GM19438 (cell line): ENCODE data around the gene IL34.
"Not testable (repeated sequence)": the region's sequence is repeated elsewhere in the genome, so short reads cannot be mapped to it uniquely, and the experiment has no call there.

Source experiments
- ATAC-seq: cut with Tn5 transposase; IDR thresholded peaks from one replicate; pipeline ENCODE4 v1.9.1; 2021; ENCODE audit warnings: low read depth; ENCODE audit not compliant: unreplicated experiment

The IL34 gene

DNA sequence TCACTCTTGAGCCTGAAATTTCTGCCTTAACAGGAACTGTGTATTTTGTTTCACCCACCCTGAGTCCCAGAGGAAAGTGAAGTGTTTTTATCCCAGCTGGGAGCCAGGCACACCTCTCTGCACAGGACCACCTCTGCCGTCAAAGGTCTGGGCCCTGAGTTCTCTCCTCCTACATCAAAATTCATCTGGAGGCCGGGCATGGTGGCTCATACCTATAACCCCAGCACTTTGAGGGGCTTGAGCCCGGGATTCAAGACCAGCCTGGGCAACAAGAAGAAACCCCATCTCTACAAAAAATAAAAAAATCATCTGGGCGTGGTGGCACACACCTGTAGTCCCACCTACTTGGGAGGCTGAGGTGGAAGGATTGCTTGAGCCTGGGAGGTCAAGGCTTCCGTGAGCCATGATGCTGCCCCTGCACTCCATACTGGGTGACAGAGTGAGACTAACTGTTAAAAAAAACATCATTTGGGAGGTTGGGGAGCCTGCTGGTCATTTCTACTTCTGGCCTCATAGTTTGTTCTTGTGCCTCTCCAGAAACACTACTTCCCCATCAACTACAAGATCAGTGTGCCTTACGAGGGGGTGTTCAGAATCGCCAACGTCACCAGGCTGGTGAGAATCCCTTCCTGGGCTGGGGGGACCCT is 9.8 kb downstream of the IL34 start:
- no peak for ATAC-seq

DNA sequence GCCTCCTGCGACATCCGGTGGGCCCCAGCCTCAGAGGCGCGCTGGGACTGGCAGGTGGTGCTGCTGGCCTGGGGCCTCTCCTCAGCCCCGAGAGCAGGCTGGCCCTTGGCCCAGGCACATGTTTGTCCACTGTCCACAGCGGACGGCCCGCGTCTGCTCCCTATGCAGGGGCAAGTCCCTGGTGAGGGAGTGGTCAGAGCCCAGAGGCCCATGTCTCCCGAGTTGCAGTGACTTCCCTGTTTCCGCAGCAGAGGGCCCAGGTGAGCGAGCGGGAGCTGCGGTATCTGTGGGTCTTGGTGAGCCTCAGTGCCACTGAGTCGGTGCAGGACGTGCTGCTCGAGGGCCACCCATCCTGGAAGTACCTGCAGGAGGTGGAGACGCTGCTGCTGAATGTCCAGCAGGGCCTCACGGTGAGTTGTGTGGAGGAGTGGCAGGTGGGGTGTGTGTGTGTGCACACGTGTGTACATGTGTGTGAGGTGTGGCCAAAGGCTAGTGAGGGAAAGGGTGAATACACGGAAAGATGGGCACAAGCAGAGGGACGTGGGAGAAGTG is 10.4 kb downstream of the IL34 start:
- no peak for ATAC-seq

DNA sequence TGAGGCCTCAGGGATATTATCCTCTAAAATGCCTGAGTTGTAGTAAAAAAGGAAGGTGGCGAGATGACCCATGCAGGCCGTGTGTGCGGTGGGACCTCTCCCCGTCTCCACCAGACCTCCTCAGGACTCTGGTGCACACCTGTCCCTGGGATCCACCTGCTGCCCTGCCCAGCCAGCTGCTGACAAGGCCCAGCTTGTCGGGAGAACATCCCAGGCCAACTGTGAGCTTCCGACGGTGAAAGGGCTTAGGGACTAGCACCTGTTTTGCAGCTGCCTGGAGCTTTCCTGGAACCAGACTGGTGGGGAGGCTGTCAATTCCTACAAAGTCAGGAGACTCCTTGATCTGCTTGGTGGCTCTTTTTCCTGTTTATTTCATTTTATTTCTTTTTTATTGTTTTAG is 11.6 kb downstream of the IL34 start:
- no peak for ATAC-seq

DNA sequence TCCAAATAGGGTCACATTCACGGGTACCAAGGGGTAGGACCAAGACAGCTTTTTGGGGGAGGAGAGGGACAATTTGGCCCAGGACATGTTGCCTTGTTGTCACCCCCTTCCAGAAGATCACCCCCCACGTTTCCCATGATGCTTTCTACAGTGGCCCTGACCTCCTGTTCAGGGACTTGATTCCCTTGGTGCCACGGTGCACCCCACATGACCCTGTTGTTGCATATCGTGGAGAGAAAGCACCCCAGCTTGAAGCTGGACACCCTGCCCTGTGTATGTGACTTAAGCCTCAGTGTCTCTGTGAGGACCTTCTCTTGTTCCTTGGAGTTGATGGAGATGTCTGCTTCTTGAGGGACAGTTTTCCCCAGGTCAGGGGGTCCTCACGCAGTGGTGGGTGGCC is 12.6 kb downstream of the IL34 start:
- no peak for ATAC-seq

DNA sequence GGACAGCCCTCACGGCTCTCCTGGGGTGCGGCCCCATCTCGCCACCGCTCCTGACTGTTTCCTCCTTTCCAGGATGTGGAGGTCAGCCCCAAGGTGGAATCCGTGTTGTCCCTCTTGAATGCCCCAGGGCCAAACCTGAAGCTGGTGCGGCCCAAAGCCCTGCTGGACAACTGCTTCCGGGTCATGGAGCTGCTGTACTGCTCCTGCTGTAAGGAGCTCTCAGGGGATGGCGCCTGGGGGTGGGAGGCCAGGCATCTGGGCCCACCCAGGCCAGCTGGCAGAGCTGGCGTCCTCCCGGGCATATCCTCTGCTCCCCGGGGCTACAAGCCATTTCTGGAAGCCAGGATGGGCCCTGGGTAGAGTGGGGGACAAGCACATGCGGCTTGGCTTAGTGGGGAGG is 13.2 kb downstream of the IL34 start:
- ATAC-seq: no peak

DNA sequence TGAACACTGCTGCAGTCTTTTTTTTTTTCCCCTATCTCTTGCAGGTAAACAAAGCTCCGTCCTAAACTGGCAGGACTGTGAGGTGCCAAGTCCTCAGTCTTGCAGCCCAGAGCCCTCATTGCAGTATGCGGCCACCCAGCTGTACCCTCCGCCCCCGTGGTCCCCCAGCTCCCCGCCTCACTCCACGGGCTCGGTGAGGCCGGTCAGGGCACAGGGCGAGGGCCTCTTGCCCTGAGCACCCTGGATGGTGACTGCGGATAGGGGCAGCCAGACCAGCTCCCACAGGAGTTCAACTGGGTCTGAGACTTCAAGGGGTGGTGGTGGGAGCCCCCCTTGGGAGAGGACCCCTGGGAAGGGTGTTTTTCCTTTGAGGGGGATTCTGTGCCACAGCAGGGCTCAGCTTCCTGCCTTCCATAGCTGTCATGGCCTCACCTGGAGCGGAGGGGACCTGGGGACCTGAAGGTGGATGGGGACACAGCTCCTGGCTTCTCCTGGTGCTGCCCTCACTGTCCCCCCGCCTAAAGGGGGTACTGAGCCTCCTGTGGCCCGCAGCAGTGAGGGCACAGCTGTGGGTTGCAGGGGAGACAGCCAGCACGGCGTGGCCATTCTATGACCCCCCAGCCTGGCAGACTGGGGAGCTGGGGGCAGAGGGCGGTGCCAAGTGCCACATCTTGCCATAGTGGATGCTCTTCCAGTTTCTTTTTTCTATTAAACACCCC is 13.8 kb downstream of the IL34 start:
- no peak for ATAC-seq

DNA sequence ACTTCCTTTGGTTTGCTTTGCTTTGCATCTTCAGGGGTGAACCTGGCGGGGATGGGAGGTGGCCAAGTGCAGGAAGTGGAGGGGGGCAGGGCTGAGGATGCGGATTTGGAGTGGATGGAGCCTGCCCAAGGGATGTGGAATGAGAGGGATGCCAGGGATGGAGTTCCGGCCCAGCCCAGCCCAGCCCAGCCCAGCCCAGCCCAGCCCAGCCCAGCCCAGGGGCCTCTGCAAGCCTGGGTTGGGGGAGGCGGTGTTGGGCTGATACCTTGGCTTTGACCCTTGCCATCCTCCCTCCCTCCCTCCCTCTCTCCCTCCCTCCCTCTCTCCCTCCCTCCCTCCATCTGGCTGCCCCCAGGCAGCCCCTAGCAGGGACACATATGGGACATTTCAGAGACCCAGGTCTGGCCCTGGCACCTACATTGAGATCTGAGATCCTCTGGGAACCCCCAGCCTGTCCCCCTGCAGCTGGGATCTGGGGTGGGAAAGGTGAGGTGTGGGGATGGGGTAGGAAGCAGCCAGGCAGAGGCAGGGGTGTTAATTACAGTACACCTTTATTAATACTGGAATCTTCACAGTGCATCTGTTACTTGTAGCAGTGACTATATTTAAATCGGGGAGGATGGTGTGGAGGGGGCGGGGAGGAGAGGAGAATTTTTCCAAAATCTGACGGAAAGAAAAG is 14.5 kb downstream of the IL34 start:
- no peak for ATAC-seq

DNA sequence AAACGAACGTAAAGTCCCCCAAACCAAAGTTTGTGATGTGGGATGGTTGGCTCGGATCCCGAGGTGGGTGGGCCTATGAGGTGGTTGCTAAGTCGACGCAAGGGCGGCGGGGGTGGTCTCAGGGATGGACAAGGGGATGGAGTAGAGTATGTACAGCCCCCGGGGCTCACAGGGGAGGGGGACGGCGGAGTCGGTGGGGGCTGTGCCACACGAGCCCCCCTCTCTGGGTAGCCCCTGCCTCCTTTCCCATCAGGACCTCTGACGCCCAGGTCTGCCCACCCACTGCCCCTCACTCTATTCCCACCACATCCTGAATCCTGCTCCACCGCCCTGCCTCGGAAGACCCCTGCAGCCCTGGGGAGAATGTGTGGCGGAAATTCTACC is 15.2 kb downstream of the IL34 start:
- no peak for ATAC-seq

DNA sequence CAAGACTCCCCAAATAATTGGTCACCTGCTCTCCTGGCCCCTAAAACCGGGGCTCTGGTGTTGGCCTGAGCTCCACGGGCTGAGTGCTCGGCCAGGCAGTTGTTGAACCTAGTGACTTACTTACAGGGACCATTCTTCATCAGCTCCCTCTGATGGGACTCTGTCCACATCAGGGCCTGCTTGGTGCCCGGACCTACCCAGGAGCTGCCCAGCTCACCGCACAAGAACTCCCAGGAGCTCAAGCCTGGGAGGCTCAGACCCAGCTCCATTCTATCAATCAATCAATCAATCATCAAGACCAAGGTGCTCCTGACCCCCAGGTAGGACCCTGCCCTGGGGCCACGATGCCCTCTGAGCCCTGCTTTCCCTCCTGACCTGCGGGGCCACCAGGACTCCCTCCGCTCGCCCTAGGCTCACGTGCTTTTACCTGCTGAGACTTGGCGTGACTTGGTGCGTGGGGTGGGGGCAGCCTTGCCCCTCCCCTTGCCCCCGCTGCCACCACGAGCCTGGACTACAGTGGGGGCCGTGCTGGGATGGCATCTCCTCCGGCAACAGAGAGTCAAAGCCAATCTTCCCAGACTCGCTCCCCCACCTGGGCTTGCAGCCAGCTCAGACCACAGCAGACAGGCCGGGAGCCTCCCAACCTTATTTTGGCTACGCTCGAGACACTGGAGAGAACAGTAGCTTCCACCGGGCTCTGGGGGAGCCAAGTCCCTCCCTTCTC is 15.7 kb downstream of the IL34 start:
- ATAC-seq: no peak

DNA sequence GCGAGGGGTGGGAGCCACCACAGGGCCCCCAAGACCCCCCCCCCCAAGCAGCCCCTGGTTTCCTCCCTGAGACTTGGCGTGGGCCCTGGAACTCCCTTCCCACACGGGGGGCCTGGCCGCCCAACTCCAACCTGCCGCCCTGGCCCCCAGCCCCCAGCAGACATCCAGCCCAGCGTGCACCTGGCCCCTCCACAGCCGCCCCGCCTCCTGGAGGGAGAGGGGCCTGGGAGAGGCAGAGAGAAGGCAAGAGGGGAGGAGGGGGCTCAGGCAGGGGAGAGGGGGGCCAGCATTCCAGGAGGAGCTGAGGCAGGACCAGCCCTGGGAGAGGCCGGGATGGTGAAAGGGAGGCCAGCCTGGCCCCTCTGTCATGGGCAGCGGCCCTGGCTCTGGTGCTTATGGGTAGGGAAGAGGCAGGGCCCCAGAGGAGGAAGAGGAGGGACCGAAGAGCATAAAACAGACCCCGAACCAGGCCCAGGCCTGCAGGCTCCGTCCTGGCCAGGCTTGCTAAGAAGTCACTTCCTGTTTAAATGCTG is 16.7 kb downstream of the IL34 start:
- no peak for ATAC-seq

DNA sequence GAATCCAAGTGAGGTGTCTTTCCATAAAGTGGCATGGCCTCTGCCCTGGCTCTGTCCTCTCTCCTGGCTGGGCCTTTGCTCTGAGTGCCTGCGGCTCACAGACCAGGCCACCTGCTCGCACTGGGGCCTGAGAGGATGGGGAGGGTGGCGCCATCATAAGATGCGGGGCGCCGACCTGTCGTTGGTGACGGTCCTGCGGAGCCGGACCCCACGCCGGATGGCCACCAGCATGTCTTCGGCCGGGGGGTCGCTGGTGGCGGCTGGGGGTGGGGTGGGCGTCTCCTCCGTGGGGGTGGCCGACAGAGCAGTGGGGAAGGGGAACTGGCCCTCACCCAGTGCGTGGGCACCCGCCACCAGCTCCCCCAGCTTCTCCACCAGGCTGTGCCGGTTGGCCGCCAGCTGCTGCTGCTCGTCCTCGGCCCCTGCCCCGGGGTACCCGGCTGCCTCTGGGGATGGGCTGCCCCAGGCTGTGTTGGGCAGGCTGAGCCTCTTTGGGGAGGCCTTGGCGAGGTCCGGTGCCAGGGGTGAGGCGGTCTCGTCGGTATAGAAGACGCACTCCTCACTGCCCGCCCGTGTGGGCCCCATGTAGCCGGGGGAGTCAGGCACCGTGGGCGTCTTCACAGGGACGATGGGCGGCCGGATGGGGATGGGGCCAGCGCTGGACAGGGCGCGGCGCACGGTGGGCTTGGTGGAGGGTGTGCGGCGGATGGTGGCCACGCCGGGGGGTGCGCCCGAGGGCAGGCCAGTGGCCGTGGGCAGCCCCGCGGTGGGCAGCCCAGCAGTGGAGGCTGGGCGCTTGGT is 17.4 kb downstream of the IL34 start:
- no peak for ATAC-seq

DNA sequence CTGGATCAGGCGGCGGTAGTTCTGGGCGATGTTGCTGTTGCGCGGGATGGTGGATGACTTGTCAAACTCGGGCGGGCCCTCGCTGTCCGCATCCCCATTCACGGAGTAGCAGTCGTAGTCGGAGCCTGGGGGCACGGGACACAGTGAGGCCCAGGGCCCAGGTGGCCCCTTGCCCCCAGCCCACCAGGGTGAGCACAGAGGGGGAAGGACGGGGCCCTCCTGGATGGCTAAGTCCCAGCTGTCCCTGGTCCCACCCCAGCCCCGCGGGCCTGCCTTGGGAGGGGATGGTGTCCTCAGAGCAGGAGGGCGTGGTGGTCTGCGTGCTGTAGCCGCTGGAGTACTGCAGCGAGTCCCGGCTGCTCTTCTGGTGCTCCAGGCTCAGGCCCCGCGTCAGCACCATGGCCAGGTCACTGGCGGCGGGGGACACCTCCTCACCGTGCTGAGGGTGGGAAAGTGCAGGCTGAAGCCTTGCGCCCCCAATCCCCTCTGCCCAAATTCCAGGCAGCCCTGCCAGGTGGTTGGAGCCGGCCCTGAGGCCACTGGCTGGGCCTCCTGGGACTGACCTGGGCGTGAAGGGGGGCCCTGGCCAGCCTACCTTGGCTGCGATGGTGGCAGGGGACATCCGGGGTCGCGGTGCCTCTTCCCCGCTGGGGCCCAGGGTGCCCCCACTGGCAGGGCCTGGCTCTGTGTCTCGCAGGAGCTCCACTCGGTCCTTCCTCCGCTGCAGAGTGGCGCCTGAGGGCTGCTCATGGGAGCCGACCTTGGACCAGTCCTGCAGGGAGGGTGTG is 18.2 kb downstream of the IL34 start:
- no peak for ATAC-seq

DNA sequence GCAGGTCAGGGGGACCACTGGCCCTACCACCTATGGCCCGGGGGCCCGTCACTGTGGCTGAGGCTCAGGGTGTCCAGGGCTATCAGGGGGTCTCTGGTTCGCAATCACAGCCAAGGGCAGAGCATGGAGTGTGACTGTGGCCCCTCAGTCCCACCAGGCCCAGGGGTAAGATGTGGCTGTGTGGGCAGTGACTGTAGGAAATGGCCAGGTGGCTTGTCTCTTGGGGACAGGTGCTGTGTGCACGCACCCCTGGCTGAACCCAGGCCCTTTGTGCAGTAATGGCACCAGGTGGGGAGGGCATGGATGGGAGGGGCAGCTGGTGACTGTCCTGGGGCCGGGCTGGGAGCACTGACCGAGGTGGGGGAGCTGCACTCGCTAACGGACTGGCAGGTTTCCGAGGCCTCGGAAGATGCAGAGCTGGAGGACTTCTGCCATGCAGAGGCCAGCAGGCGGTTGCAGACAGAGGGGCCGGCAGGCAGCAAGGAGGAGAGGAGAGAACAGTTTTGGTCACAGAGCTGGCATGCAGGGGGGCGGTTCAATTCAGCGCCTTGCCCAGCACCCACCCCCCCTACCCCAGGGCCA is 18.8 kb downstream of the IL34 start:
- ATAC-seq: no peak

DNA sequence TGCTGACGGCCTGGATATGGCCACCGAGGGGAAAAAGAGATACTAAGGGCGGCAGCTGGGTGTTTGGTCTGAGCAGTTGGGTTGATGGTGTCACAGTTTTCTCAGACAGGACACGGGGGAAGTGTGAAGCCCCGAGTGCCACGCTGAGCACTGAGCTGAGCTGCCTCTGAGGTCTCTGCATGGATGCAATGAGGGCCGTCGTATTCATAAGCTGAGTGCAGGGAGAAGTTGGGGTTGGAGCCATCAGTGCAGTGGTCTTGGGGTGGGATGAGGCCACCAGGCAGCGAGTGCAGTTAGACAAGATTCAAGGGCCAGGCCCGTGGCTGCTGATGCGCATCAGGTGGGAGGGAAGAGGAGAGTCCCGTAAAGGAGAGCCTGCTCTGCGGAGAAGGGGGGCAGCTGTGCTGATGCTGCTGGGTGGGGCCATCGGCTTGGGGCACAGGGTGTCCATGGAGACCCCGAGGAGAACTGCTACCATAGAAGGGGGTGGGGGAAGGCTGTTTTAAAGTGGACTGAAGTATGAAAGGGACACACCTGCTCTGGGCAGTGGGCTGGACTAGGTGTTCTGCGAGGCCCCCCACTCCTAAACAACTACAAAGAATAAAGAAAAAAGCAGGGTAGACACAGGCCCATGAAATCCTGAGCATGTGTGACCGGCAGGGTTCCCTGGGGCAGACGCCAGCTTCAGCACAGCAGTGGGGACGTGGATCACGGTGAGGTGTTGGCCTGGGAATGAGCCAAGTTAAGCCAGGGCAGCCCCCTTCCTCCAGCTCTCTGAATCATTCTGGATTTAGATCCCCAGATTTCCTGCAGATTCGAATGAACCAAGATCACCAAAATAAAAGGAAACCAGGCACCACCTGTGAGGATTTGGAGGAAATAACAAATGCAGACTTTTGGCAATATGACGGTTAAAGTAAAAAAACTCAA is 19.7 kb downstream of the IL34 start:
- ATAC-seq: no peak

DNA sequence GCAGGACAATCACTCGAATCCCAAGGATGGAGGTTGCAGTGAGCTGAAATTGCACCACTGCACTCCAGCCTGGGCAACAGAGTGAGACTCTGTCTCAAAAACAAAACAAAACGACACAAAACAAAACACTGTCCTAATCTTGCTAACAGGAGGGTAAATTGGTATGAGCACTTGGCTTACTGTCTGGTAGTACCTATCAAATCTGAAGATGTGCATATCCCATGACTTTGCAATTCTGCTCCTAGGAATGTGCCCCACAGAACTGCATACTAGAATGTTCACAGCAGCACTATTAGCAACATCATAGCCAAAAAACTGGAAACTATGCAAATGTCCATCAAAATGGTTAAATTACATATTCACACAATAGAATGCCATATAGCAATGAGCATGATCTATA is 23.8 kb downstream of the IL34 start:
- no peak for ATAC-seq

DNA sequence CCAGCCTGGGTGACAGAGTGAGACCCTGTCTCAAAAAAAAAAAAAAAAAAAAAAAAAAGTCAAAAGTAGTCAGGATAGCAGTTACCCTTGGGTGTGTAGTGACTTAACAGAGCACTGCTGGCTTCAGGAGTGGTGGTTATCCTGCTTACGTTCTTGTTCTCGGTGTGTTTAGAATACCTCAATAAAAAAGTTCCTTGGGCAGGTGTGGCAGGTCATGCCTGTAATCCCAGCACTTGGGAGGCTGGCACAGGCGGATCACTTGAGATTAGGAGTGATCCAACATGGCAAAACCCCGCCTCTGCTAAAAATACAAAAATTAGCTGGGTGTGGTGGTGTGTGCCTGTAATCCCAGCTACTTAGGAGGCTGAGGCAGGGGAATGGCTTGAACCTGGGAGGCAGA is 24.6 kb downstream of the IL34 start:
- not testable (repeated sequence) for ATAC-seq

DNA sequence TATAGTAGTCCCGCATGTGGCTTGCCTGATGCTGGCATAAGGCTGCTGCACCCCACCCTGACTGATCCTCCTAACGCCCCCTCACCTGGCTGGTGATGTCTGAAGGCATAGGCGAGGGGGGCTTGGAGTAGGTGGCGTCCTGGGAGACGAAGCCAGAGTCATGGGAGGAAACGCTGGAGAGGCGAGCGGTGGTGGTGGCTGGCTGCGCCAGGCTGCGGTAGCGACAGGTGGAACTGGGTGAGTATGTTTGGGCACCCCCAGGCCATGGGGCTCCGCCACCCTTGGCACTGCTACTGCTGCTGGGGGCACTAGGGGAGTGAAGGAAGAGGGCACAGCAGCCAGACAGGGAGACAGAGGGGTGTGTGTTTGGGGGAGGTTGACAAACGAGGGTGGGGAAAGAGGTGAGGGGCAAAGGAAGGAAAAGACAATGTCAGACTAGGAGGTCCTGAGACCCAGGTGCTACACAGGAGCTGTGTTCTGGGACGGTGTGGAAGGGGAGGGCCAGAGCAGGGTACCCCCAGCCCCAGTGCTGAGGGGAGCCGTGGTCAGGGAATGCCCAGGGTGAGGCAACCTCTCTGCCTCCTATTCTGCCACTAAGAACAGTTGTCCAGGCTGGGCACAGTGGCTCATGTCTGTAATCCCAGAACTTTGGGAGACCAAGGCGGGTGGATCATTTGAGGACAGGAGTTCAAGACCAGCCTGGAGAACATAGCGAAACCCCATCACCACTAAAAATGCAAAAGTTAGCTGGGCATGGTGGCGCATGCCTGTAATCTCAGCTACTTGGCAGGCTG is 28.1 kb downstream of the IL34 start:
- no peak for ATAC-seq
